HG02678 (cell line): Measurements from ENCODE around the gene C16orf86.

ENCODE experiments used
- ATAC-seq: cut with Tn5 transposase; IDR thresholded peaks from one replicate; pipeline ENCODE4 v1.9.1; 2021; ENCODE audit warnings: mild to moderate bottlenecking, moderate library complexity; ENCODE audit not compliant: unreplicated experiment

C16orf86 gene

DNA sequence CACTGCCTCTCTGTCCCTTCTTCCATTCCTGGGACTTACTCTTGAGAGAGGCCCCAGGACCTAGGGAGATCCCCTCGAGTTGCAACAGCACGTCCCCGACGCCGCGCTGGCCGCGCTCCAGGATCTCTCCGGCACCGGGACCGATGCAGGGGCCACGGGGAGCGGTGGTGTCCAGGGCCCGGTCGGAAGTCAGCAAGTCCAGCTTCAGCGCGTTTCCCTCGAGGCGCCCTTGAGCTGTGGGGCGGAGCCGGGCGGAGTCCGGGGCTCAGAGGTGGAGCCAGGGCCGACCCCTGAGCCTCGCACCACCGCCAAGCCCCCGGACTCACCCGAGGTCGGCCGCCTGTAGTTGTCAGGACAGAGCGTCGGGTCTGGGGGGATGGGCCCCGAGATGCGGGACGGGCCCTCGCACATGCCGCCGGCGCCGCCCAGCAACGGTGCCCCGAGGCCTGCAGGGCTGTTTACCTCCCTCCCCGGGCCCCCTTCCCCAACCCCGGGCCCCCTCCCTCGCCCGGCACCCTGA is 522 bp upstream of the C16orf86 start:
- no peak for ATAC-seq

GRCh38 chr16:67667453-67667816 is 821 bp downstream of the C16orf86 start:
- no peak for ATAC-seq

- peak; percentile 81 for ATAC-seq
Measured at GRCh38 chr16:67667817-67668494, 1.3 kb downstream of the C16orf86 start.

GRCh38 chr16:67668495-67669157 is 2.0 kb downstream of the C16orf86 start:
- no peak for ATAC-seq

GRCh38 chr16:67669499-67670101 is 3.0 kb downstream of the C16orf86 start:
- no peak for ATAC-seq

DNA sequence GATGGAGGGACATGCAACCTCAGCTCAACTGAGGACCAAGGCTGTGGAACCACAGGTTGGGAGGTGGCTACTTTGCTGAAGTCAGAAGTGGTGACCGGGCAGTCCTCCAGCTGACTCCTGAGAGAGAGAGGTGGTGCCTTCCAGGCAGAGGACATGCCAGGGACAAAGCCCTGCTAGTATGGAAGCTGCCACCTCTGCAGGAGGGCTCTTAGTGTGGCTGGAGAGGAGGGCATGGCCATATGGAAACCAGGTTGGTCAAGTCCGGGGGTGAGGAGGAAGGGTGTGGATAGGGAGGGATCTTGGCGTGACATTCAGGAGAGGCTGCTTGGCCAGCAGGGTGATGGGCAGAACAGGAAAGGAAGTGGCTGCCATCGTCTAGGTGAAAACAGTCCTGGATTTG is 5.7 kb downstream of the C16orf86 start:
- no peak for ATAC-seq

GRCh38 chr16:67672739-67673662 is 6.4 kb downstream of the C16orf86 start:
- no peak for ATAC-seq

- ATAC-seq = no peak
Measured at GRCh38 chr16:67673712-67674580, 7.3 kb downstream of the C16orf86 start.

DNA sequence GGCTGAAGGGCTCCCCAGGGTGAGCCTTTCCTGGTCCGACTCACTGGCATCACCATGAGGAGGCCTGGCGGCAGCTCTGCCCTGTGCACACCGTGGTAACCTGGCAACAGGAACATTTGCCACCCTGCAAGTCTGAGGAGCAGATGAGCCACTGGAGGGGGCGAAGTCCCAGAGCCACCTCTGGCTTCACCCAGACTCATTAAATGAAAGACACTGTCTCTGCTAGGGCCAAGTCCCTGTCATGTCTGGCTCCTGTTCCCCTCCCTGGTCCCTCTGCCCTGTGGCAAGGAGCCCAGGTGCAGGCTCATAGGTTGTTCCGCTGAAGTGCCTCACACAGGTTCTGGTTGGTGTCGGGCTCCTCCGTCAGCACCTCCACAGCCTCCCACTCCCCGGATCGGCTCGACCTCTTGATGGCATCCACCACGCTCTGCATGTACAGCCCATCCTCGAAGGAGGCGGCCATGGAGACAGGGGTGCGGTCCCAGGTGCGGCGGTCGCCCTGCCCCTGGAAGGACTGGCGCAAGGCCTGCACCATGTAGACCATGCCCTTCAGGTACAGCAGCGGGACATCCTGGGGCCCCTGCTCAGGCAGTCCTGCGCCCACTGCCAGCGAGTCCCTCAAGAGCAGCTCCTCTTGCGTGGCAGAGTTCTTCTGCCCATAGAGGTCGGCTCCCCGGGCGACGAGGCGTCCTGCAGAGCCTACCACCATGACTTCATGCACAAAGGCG is 8.4 kb downstream of the C16orf86 start:
- ATAC-seq = no peak

- no peak for ATAC-seq
Measured at GRCh38 chr16:67675579-67675935, 8.9 kb downstream of the C16orf86 start.

- no peak for ATAC-seq
Measured at GRCh38 chr16:67675999-67676398, 9.4 kb downstream of the C16orf86 start.

DNA sequence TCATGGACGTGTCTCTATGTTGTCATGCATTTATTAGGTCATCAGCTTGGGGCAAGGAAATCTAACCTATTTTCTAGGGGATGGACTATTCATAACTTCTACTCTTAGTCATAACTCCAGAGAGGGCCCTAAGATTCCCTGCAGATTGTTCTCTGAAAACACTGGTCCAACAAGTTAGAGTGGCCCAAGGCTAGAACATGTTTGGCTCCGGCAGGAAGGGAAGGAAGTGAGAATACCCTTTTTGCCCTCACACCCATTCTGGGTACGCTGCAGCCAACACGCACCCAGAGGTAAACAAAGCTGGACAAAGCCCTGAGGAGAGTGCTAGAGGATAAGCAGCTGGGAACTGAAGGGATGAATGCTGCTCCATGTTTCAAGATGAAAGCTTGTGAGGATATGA is 9.9 kb downstream of the C16orf86 start:
- ATAC-seq = no peak

DNA sequence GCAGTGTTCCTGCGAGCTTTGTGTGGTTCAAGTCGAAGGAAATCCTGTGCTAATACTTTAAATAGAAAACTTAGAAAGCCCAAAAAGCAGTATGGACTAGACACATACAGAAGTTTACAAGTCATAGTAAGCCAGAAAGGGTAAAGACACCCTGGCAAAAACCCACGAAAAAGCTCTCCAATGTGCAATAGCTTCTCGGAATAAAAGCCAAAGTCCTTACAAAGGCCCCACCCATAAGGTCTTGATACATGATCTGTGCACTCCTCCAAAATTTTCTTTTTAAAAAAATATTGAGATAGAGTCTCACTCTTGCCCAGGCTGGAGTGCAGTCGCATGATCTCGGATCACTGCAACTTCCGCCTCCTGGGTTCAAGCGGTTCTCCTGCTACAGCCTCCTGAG is 10.3 kb downstream of the C16orf86 start:
- no peak for ATAC-seq

DNA sequence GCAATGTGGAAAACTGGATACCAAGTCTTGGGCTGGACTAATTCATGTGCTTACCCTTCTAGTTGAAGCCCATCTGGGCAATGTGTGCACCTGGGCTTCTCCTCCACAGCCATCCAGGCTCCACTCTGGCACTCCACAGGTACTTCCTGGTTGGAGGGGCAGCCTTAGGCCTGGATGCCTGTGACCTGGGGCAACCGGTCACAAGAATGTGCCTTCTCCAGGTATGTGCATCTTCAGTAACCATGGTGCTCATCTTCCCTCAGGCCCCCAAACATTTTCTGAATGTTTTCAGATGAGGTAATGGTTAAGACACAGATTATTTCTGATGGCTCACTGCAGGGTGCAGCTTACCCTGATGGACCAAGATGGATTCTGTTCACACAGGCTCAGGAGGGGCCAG is 11.1 kb downstream of the C16orf86 start:
- ATAC-seq = no peak

DNA sequence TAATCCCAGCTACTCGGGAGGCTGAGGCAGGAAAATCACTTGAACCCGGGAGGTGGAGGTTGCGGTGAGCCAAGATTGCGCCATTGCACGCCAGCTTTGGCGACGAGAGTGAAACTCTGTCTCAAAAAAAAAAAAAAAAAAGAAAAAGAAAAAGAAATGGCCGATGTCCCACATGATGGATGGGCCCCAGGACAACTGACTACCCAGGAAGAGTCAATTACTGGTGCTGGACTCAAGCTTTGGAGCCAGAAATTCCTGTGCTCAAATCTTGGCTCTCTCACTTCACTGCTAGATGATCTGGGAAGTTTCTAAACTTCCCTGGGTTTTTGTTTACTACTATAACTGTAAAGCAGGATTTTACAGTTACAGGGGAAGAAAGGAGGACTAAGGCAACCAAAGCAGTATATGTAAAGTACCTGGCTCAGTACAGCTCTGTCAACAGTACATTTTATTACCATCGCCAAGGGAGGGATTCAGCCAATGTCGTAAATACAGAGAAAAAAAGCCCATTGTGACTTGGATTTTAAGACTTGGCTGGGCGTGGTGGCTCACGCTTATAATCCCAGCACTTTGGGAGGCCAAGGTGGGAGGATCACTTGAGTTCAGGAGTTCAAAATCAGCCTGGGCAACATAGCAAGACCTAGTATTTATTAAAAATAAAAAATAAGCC is 11.9 kb downstream of the C16orf86 start:
- ATAC-seq = no peak

DNA sequence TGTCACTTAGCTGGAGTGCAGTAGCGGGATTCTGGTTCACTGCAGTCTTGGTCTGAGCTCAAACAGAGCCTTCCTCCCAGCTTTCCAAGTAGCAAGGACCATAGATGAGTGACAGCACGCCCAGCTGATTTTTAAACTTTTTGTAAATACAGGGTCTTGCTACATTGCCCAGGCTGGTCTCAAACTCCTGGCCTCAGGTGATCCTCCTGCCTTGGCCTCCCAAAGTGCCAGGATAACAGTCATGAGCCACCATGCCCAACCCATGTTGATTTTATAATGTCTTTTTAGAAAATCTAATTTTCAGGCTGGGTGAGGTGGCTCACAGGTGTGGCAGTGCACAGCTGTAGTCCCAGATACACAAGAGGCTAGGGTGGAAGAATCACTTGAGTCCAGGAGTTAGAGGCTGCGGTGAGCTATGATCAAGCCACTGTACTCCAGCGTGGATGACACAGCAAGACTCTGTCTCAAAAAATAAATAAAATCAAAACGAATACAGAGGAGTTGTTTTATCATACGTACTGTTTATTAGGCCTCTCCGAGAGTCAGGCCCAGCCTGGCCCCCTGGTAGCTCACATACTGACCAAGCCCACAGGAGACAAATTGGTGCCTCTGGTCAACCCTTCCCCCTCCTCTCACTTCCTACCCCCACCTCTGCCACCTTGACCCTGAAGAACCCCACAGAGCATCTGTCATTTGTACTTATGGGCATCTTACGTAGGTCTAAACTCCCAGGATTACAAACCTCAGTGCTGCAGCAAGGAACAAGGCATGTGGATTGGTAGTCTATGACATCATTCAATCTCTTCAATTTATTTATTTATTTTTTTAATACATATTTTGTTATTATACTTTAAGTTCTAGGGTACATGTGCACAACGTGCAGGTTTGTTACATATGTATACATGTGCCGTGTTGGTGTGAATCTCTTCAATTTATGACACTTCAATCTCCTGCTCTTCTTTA is 13.6 kb downstream of the C16orf86 start:
- no peak for ATAC-seq

DNA sequence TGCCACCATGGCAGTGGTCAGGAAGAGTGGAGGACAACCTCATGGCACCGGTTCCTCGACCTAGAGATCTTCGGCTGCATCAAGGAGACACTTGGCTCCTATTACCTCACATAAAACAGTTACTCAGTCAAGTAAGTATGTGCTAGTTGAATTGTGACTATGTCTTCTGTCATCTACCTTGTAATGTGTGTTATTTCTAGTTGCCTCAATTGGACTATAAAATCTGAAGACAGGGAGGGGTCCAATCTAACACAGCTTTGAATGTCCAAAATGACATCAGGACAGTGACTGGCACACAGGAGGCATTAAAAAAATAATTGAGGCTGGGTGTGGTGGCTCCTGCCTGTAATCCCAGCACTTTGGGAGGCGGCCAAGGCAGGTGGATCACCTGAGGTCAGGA is 17.2 kb downstream of the C16orf86 start:
- ATAC-seq = no peak
